HCT116 (cell line): Measurements from ENCODE around the gene RRBP1. TPM values are rescaled to one million over a fixed set of nuclear protein-coding genes. Genes with fewer than 3 reads are reported as not detected.

Source experiments
- ATAC-seq: fragments of 200-7000 bp; cut with Tn5 transposase; 2 replicates; pipeline ENCODE4 v1.9.1; 2020; ENCODE audit warnings: mild to moderate bottlenecking, moderate library complexity
- BruUV-seq: library from RNA; stranded (reverse); fragments of 400-500 nt; replicated peaks from 2 replicates; lab custom pipeline; 2021; lab: Mats Ljungman, UMichigan
- CTCF ChIA-PET: fragments of 300-600 bp; sonication (Branson Sonifier 250); formaldehyde crosslinking; loops from one replicate; lab custom pipeline; 2021; ENCODE audit warnings: antibody characterized with exemption; lab: Charles Lee
- POLR2A ChIA-PET: fragments of 300-600, 350-600 bp; sonication (Branson Sonifier 250); formaldehyde crosslinking; loops from one replicate; lab custom pipeline; 2021; ENCODE audit warnings: antibody characterized with exemption; lab: Charles Lee
- RAD21 ChIA-PET, 2 experiments: fragments of 300-600 bp; sonication (Branson Sonifier 250); formaldehyde crosslinking; loops; one replicate each; lab custom pipeline; 2023; ENCODE audit warnings: low total read pairs in 2 of 2; ENCODE audit not compliant: uncharacterized antibody in 2 of 2, unreplicated experiment in 2 of 2, low non-redundant PET in 1 of 2; lab: Charles Lee
- DNase-seq: peaks from one replicate; pipeline ENCODE4 v3.0.0-alpha.2; 2010; ENCODE audit warnings: low read depth, low spot score
- H2AFZ ChIP-seq: fragments of 200-600 bp; shearing (Covaris generic), sonication (generic); 2 replicates; pipeline ENCODE4 v1.6.1; 2017; ENCODE audit warnings: low read depth, mixed run types, mixed read lengths, antibody characterized with exemption, low read length; ENCODE audit not compliant: poor library complexity, severe bottlenecking
- H3K27ac ChIP-seq: 2 replicates; pipeline ENCODE4 v1.5.1; 2012; ENCODE audit warnings: low read depth, low read length
- H3K27me3 ChIP-seq: fragments of 200-600 bp; sonication (generic); 2 replicates; pipeline ENCODE4 v1.6.1; 2016; ENCODE audit warnings: mixed run types, low read length, mixed read lengths; ENCODE audit not compliant: insufficient read depth
- H3K36me3 ChIP-seq, 2 experiments: fragments of 200-500 bp in 1 of 2; fragments of 200-600 bp in 1 of 2; sonication (Bioruptor generic) in 1 of 2; sonication (generic) in 1 of 2; 2 replicates each; pipeline versions ENCODE4 v1.5.1 to v1.6.1; 2014 to 2016; ENCODE audit warnings: low read length in 2 of 2, inconsistent platforms in 1 of 2, mixed read lengths in 1 of 2, mixed run types in 1 of 2; ENCODE audit not compliant: insufficient read depth in 2 of 2, control insufficient read depth in 1 of 2
- H3K4me1 ChIP-seq, 2 experiments: fragments of 200-600 bp in 1 of 2; sonication (generic) in 1 of 2; 2 replicates each; pipeline versions ENCODE4 v1.5.1 to v1.6.1; 2012 to 2017; ENCODE audit warnings: low read length in 2 of 2, inconsistent platforms in 1 of 2, mild to moderate bottlenecking in 1 of 2, mixed read lengths in 1 of 2, mixed run types in 1 of 2, moderate library complexity in 1 of 2; ENCODE audit not compliant: insufficient read depth in 2 of 2, control insufficient read depth in 1 of 2
- H3K4me2 ChIP-seq: fragments of 200-600 bp; sonication (generic); 2 replicates; pipeline ENCODE4 v1.6.1; 2017; ENCODE audit warnings: mixed run types, low read length, mixed read lengths
- H3K4me3 ChIP-seq, 2 experiments: fragments of 200-600 bp in 1 of 2; sonication (generic) in 1 of 2; replicated peaks in 1 of 2; 2 replicates each; pipeline ENCODE4 v1.5.1; 2011 to 2016; ENCODE audit warnings: low read length in 2 of 2, control low read depth in 1 of 2, low read depth in 1 of 2, mild to moderate bottlenecking in 1 of 2, mixed read lengths in 1 of 2, mixed run types in 1 of 2
- H3K79me2 ChIP-seq: fragments of 200-600 bp; sonication (generic); 2 replicates; pipeline ENCODE4 v1.6.1; 2017; ENCODE audit warnings: mild to moderate bottlenecking, mixed run types, low read length, moderate library complexity, mixed read lengths; ENCODE audit not compliant: insufficient read depth
- H3K9ac ChIP-seq: fragments of 200-600 bp; sonication (generic); 2 replicates; pipeline ENCODE4 v1.6.1; 2016; ENCODE audit warnings: low read length, mixed read lengths
- H3K9me2 ChIP-seq: fragments of 200-600 bp; sonication (generic), shearing (Covaris generic); 2 replicates; pipeline ENCODE4 v1.6.1; 2017; ENCODE audit warnings: mixed run types, mild to moderate bottlenecking, moderate library complexity; ENCODE audit not compliant: insufficient read depth
- H3K9me3 ChIP-seq, 2 experiments: fragments of 200-500 bp in 1 of 2; fragments of 200-600 bp in 1 of 2; sonication (Bioruptor generic) in 1 of 2; sonication (generic) in 1 of 2; 2 replicates each; pipeline ENCODE4 v1.6.1; 2014 to 2017; ENCODE audit warnings: low read length in 2 of 2, mixed read lengths in 2 of 2, inconsistent platforms in 1 of 2, low read depth in 1 of 2, mild to moderate bottlenecking in 1 of 2, mixed run types in 1 of 2, moderate library complexity in 1 of 2; ENCODE audit not compliant: control insufficient read depth in 1 of 2, insufficient read depth in 1 of 2
- H4K20me1 ChIP-seq: fragments of 200-600 bp; sonication (generic), shearing (Covaris generic); 2 replicates; pipeline ENCODE4 v1.6.1; 2017; ENCODE audit warnings: mixed run types, mild to moderate bottlenecking, moderate library complexity; ENCODE audit not compliant: insufficient read depth
- CBX3 ChIP-seq: IDR thresholded peaks from 2 replicates; pipeline ENCODE4 v1.6.1; 2012; ENCODE audit warnings: low read depth
- CEBPB ChIP-seq: IDR thresholded peaks from 2 replicates; pipeline ENCODE4 v1.6.1; 2012; ENCODE audit warnings: low read depth
- EGR1 ChIP-seq: IDR thresholded peaks from 2 replicates; pipeline ENCODE4 v1.6.1; 2012; ENCODE audit warnings: low read depth
- ELF1 ChIP-seq: IDR thresholded peaks from 2 replicates; pipeline ENCODE4 v1.6.1; 2012; ENCODE audit warnings: low read depth, borderline replicate concordance
- EZH2phosphoT487 ChIP-seq: fragments of 200-600 bp; IDR thresholded peaks from 2 replicates; pipeline ENCODE4 v1.6.1; 2018; ENCODE audit warnings: antibody characterized with exemption, borderline replicate concordance
- FOSL1 ChIP-seq: IDR thresholded peaks from 2 replicates; pipeline ENCODE4 v1.6.1; 2012; ENCODE audit warnings: low read depth
- MAX ChIP-seq: IDR thresholded peaks from 2 replicates; pipeline ENCODE4 v1.6.1; 2012
- POLR2A ChIP-seq: IDR thresholded peaks from 2 replicates; pipeline ENCODE4 v1.7.0; 2011; ENCODE audit warnings: borderline replicate concordance; ENCODE audit not compliant: insufficient read depth, insufficient read length; ENCODE audit errors: extremely low read depth
- POLR2AphosphoS5 ChIP-seq: IDR thresholded peaks from 2 replicates; pipeline ENCODE4 v1.6.1; 2011; ENCODE audit warnings: mild to moderate bottlenecking, low read depth, low read length, moderate library complexity
- REST ChIP-seq: IDR thresholded peaks from 2 replicates; pipeline ENCODE4 v1.6.1; 2012; ENCODE audit warnings: low read depth
- SIN3A ChIP-seq: IDR thresholded peaks from 2 replicates; pipeline ENCODE4 v1.6.1; 2012; ENCODE audit warnings: low read depth
- SP1 ChIP-seq: IDR thresholded peaks from 2 replicates; pipeline ENCODE4 v1.6.1; 2012; ENCODE audit warnings: low read depth
- SRF ChIP-seq: IDR thresholded peaks from 2 replicates; pipeline ENCODE4 v1.6.1; 2012; ENCODE audit warnings: low read depth
- YY1 ChIP-seq: IDR thresholded peaks from 2 replicates; pipeline ENCODE4 v1.6.1; 2011; ENCODE audit warnings: low read length, low read depth, moderate library complexity, mild to moderate bottlenecking; ENCODE audit not compliant: insufficient replicate concordance; ENCODE audit errors: extremely low read depth
- ZBTB33 ChIP-seq: IDR thresholded peaks from 2 replicates; pipeline ENCODE4 v1.6.1; 2011; ENCODE audit warnings: mild to moderate bottlenecking, low read length, moderate library complexity; ENCODE audit not compliant: insufficient replicate concordance; ENCODE audit errors: extremely low read depth
- ZFX ChIP-seq: fragments of 450-650 bp; IDR thresholded peaks from 2 replicates; pipeline ENCODE4 v1.6.1; 2017
- intact Hi-C: fragments of 100-400 bp; cut with micrococcal nuclease; formaldehyde crosslinking; loops from 2 replicates; pipeline ENCODE4 v1.10.0; 2022
- total RNA-seq: library from RNA; stranded (reverse); gene quantifications from one replicate; pipeline ENCODE4 v1.2.1, GENCODE V29; 2021; ENCODE audit not compliant: unreplicated experiment

Gene RRBP1
- total RNA-seq, 1 experiment from 2014 or later: 123 TPM

- TF ChIP-seq REST: no peak
These were observed 41.3 kb upstream of the RRBP1 start (continued) for GRCh38 chr20:17723301-17723691.

- H3K27me3 ChIP-seq: no peaks in the 10 kb centered on the region
- no peak overlapping the region for H3K4me2 ChIP-seq
- H3K9me2 ChIP-seq: no peaks in the 10 kb centered on the region
- no peak overlapping the region for H2AFZ ChIP-seq
- ChIA-PET CTCF (no interaction called here), RAD21 (no interaction called here), POLR2A (no interaction called here)
- no peak overlapping the region for H3K27ac ChIP-seq
- DNase-seq (no peak), ATAC-seq (no peak)
- intact Hi-C loops: no loop called here
- H3K4me1 ChIP-seq: no peaks in the 10 kb centered on the region
- H3K4me3 ChIP-seq: no peak overlapping the region
- no TSS peak for BruUV-seq
- H3K79me2 ChIP-seq: no peaks in the 10 kb centered on the region
- H3K36me3 ChIP-seq: no peaks in the 10 kb centered on the region; a peak in 1 of 4 replicates
- no peaks in the 10 kb centered on the region for H4K20me1 ChIP-seq
- H3K9me3 ChIP-seq: no peaks in the 10 kb centered on the region
- H3K9ac ChIP-seq: no peak overlapping the region
- no peak for TF ChIP-seq ELF1
- no peak for TF ChIP-seq POLR2A
- TF ChIP-seq REST: no peak
- TF ChIP-seq SIN3A: no peak
- no peak for TF ChIP-seq ZBTB33
- TF ChIP-seq MAX: no peak
- TF ChIP-seq CEBPB: no peak
- no peak for TF ChIP-seq SRF
- TF ChIP-seq EZH2phosphoT487: no peak
- no peak for TF ChIP-seq POLR2AphosphoS5
- no peak for TF ChIP-seq YY1
- TF ChIP-seq CBX3: no peak
- TF ChIP-seq SP1: no peak
- no peak for TF ChIP-seq EGR1
- TF ChIP-seq ZFX: no peak
- no peak for TF ChIP-seq FOSL1
These were observed 40.7 kb upstream of the RRBP1 start for GRCh38 chr20:17722493-17723300.
